CD4-positive, alpha-beta T cell (primary cell): ENCODE measurements around the gene CSRP2. TPM values are rescaled to one million over a fixed set of nuclear protein-coding genes. Genes with fewer than 3 reads are reported as not detected.

Source experiments
- ATAC-seq: fragments of 200-7000 bp; cut with Tn5 transposase; one replicate; pipeline ENCODE4 v1.10.0; 2022; ENCODE audit warnings: mild to moderate bottlenecking; ENCODE audit not compliant: poor library complexity
- CTCF ChIA-PET: fragments of 350-600 bp; sonication (Branson Sonifier 250); formaldehyde crosslinking; loops from one replicate; lab custom pipeline; 2021; ENCODE audit warnings: antibody characterized with exemption, inconsistent platforms; lab: Charles Lee
- POLR2A ChIA-PET: fragments of 350-600 bp; sonication (Branson Sonifier 250); formaldehyde crosslinking; loops from one replicate; lab custom pipeline; 2021; ENCODE audit warnings: antibody characterized with exemption, inconsistent platforms; lab: Charles Lee
- DNase-seq, 14 experiments: peaks; one replicate each; pipeline ENCODE4 v3.0.0-alpha.2; 2013 to 2020; ENCODE audit warnings: mixed read lengths in 2 of 14
- H3K27ac ChIP-seq, 2 donors: one replicate each; pipeline versions ENCODE4 v1.5.1 to v1.7.0; 2013; ENCODE audit warnings: low read length in 2 of 2, low read depth in 1 of 2, mild to moderate bottlenecking in 1 of 2
- H3K27me3 ChIP-seq, 2 experiments: 1 replicate in 1 of 2; 2 replicates in 1 of 2; pipeline versions ENCODE4 v1.6.1 to v1.7.0; 2013; ENCODE audit warnings: low read length in 2 of 2, control low read depth in 1 of 2, mild to moderate bottlenecking in 1 of 2, moderate library complexity in 1 of 2; ENCODE audit not compliant: insufficient read depth in 2 of 2, control insufficient read depth in 1 of 2
- H3K36me3 ChIP-seq: one replicate; pipeline ENCODE4 v1.6.1; 2013; ENCODE audit warnings: low read length, control low read depth; ENCODE audit not compliant: insufficient read depth
- H3K4me1 ChIP-seq: one replicate; pipeline ENCODE4 v1.6.1; 2013; ENCODE audit warnings: low read length, control low read depth; ENCODE audit not compliant: insufficient read depth
- H3K4me3 ChIP-seq: one replicate; pipeline ENCODE4 v1.5.1; 2013; ENCODE audit warnings: mild to moderate bottlenecking, low read length, moderate library complexity
- H3K9me3 ChIP-seq, 2 experiments: 1 replicate in 1 of 2; 2 replicates in 1 of 2; pipeline versions ENCODE4 v1.6.1 to v1.7.0; 2013; ENCODE audit warnings: low read length in 2 of 2, mild to moderate bottlenecking in 2 of 2, control low read depth in 1 of 2, moderate library complexity in 1 of 2; ENCODE audit not compliant: control insufficient read depth in 1 of 2, insufficient read depth in 1 of 2
- H3K27ac Mint-ChIP-seq: one replicate; pipeline ENCODE4 v1.8.0; 2020; ENCODE audit warnings: mixed read lengths
- H3K27me3 Mint-ChIP-seq: one replicate; pipeline ENCODE4 v1.8.0; 2021; ENCODE audit warnings: mixed read lengths
- H3K36me3 Mint-ChIP-seq: one replicate; pipeline ENCODE4 v1.8.0; 2021; ENCODE audit warnings: low read depth, mixed read lengths
- H3K4me1 Mint-ChIP-seq: one replicate; pipeline ENCODE4 v1.8.0; 2021; ENCODE audit warnings: low read depth, mixed read lengths
- H3K4me3 Mint-ChIP-seq: one replicate; pipeline ENCODE4 v1.8.0; 2020; ENCODE audit warnings: mild to moderate bottlenecking, mixed read lengths
- H3K9me3 Mint-ChIP-seq: one replicate; pipeline ENCODE4 v1.8.0; 2020; ENCODE audit warnings: mixed read lengths
- intact Hi-C, 2 experiments: fragments of 100-400 bp; cut with DNase I in 1 of 2; cut with micrococcal nuclease in 1 of 2; formaldehyde crosslinking; loops; one replicate each; pipeline versions ENCODE4 v1.15.1 to v1.9.0; 2023 to 2025; cut with DNase I, micrococcal nuclease
- total RNA-seq, 174 experiments: library from RNA in 2 of 174; stranded (reverse) in 2 of 174; gene quantifications; one replicate each; pipeline ENCODE4 v1.2.3 and lab custom pipeline; 2021 to 2026
- TF ChIP-seq, protein P1 (sequence below): fragments of 200-600 bp; IDR thresholded peaks from one replicate; pipeline ENCODE4 v1.8.0; 2022; ENCODE audit warnings: antibody characterized with exemption, mild to moderate bottlenecking

Gene CSRP2
- total RNA-seq, 2 experiments from 2014 or later, result not detected

- Histone ChIP-seq H3K36me3 (no peaks in the 10 kb centered on the region), H3K4me1 (no peaks in the 10 kb centered on the region), H3K27ac (no peak overlapping the region), H3K27me3 (no peaks in the 10 kb centered on the region), H3K4me3 (no peak overlapping the region), H3K9me3 (no peaks in the 10 kb centered on the region)
- ATAC-seq (no peak), DNase-seq (no peak)
- H3K4me3 Mint-ChIP-seq, result no peak overlapping the region
- ChIA-PET CTCF (no interaction called here), POLR2A (no interaction called here)
- intact Hi-C loops, result no loop called here
- no peaks in the 10 kb centered on the region for H3K4me1 Mint-ChIP-seq
- no peaks in the 10 kb centered on the region for H3K9me3 Mint-ChIP-seq
- H3K27ac Mint-ChIP-seq, result no peak overlapping the region
- no peaks in the 10 kb centered on the region for H3K27me3 Mint-ChIP-seq
- no peaks in the 10 kb centered on the region for H3K36me3 Mint-ChIP-seq
- TF ChIP-seq, protein P1, sequence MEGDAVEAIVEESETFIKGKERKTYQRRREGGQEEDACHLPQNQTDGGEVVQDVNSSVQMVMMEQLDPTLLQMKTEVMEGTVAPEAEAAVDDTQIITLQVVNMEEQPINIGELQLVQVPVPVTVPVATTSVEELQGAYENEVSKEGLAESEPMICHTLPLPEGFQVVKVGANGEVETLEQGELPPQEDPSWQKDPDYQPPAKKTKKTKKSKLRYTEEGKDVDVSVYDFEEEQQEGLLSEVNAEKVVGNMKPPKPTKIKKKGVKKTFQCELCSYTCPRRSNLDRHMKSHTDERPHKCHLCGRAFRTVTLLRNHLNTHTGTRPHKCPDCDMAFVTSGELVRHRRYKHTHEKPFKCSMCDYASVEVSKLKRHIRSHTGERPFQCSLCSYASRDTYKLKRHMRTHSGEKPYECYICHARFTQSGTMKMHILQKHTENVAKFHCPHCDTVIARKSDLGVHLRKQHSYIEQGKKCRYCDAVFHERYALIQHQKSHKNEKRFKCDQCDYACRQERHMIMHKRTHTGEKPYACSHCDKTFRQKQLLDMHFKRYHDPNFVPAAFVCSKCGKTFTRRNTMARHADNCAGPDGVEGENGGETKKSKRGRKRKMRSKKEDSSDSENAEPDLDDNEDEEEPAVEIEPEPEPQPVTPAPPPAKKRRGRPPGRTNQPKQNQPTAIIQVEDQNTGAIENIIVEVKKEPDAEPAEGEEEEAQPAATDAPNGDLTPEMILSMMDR, result no peak
Observed at GRCh38 chr12:76920172-76921099, 41.6 kb upstream of the CSRP2 start.

- ChIA-PET CTCF (no interaction called here), POLR2A (no interaction called here)
- TF ChIP-seq, protein P1, result no peak
- Mint-ChIP-seq H3K4me1 (no peaks in the 10 kb centered on the region), H3K27ac (no peak overlapping the region), H3K27me3 (no peaks in the 10 kb centered on the region), H3K4me3 (no peak overlapping the region), H3K36me3 (no peaks in the 10 kb centered on the region), H3K9me3 (no peaks in the 10 kb centered on the region)
- Histone ChIP-seq H3K4me3 (no peak overlapping the region), H3K9me3 (no peaks in the 10 kb centered on the region), H3K27me3 (no peaks in the 10 kb centered on the region), H3K4me1 (no peaks in the 10 kb centered on the region), H3K36me3 (no peaks in the 10 kb centered on the region), H3K27ac (no peak overlapping the region)
- no peak for ATAC-seq
- no peak for DNase-seq
- intact Hi-C loops, result no loop called here
Observed at GRCh38 chr12:76919383-76920171, 40.8 kb upstream of the CSRP2 start.

DNA sequence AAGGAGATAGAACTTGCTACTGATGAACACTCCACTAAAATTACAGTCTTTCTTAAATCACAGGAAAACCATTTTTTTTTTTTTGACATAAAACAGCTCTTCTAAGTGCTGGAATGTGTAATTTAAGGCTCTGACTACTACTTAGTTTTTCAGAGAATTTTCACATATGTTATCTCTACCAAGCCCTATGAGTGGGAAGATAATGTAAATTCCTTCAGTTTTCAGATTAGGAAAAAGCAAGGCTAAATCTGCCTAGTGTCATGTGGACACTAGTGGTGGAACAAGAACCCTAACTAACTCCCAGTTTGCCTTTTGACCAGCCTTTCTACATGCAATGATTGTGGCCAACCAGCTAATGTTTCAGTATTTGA lies 37.3 kb upstream of the CSRP2 start:
- Mint-ChIP-seq H3K36me3 (no peaks in the 10 kb centered on the region), H3K4me1 (no peaks in the 10 kb centered on the region), H3K4me3 (no peak overlapping the region), H3K27me3 (peaks cover 4% of the 10 kb centered on the region), H3K27ac (no peak overlapping the region), H3K9me3 (no peaks in the 10 kb centered on the region)
- H3K4me1 ChIP-seq, result no peaks in the 10 kb centered on the region
- peaks cover 0 to 4% of the 10 kb centered on the region in 2 experiments for H3K27me3 ChIP-seq
- H3K9me3 ChIP-seq, result no peaks in the 10 kb centered on the region
- no peak overlapping the region for H3K4me3 ChIP-seq
- no peak for DNase-seq
- H3K36me3 ChIP-seq, result no peaks in the 10 kb centered on the region
- CTCF ChIA-PET, result no interaction called here
- no peak overlapping the region for H3K27ac ChIP-seq
- TF ChIP-seq, protein P1, result no peak
- ATAC-seq, result no peak
- POLR2A ChIA-PET, result no interaction called here
- intact Hi-C loops, result no loop called here
